ENCODE results near the gene RELL1. TPM values are rescaled to one million over a fixed set of nuclear protein-coding genes. Genes with fewer than 3 reads are reported as not detected.

The RELL1 gene
- total RNA-seq, 1 donor: 61.2 TPM

DNA sequence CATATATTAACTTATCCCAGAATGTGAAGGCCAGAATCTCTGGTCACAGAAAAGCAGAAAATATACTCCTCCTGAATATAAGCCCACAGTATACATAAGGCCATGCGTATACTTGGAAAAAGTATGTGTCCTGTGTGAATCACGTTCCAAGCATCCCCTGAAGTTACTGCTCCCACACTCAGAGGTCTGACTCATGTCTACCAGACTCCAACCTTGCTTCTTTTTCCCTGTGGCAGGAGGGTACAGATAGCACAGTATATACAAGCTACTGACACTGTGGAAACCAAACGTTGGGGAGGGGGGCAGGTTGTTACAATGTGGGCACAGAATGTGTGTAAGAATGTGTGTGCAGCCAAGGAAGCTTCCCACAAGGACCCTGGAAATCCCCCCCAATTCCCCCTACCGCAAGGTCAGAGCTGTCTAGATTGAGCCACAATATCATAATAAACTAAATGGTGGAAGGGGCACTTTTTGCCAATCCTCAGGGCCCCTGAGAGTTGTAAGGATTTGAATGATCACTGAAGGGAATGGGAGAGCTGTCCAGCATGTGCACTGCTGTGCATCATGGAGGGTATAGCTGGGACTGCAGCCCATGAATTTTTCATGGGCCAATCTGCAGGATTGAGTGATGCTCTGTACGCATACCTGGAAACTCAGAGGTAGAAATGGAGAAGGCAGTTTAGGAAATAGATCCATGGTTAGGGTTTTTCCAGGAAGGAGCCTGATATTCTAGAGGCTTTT lies 7.4 kb upstream of the RELL1 start:
- peak overlapping the region; percentile 72 for H3K27ac ChIP-seq (ENCODE audit: low read depth, low read length)
- peak; percentile 95 for DNase-seq (ENCODE audit: insufficient read length, low spot score, missing footprints)

GRCh38 chr4:37693030-37693429 lies 6.9 kb upstream of the RELL1 start:
- Histone ChIP-seq H3K4me2 (ENCODE audit: insufficient read depth, low read length) (no peak overlapping the region), H3K79me2 (ENCODE audit: insufficient read depth, low read length) (no peaks in the 10 kb centered on the region), H2AFZ (ENCODE audit: low read length) (no peak overlapping the region), H3K27me3 (ENCODE audit: insufficient read depth, low read length) (no peaks in the 10 kb centered on the region), H3K27ac (ENCODE audit: low read depth, low read length) (peak overlapping the region; percentile 55), H4K20me1 (ENCODE audit: insufficient read depth, low read length) (no peaks in the 10 kb centered on the region), H3K4me3 (ENCODE audit: insufficient read depth, low read length) (no peak overlapping the region), H3K36me3 (ENCODE audit: insufficient read depth, low read length) (no peaks in the 10 kb centered on the region), H3K4me1 (ENCODE audit: insufficient read depth, low read length) (peaks cover 17% of the 10 kb centered on the region), H3K9me3 (ENCODE audit: low read depth, low read length) (no peaks in the 10 kb centered on the region)
- no peak for TF ChIP-seq CTCF (IDR thresholded peaks at IDR 0.05; ENCODE audit: extremely low read depth, low read depth, low read length)
- DNase-seq (ENCODE audit: insufficient read length, low spot score, missing footprints): no peak

More for the DNA sequence above, 7.4 kb upstream of the RELL1 start:
- TF ChIP-seq CTCF (IDR thresholded peaks at IDR 0.05; ENCODE audit: extremely low read depth, low read depth, low read length): no peak
- peak overlapping the region; percentile 40 for H3K4me2 ChIP-seq (ENCODE audit: insufficient read depth, low read length)
- no peaks in the 10 kb centered on the region for H3K27me3 ChIP-seq (ENCODE audit: insufficient read depth, low read length)
- no peaks in the 10 kb centered on the region for H4K20me1 ChIP-seq (ENCODE audit: insufficient read depth, low read length)
- H3K79me2 ChIP-seq (ENCODE audit: insufficient read depth, low read length): no peaks in the 10 kb centered on the region
- no peaks in the 10 kb centered on the region for H3K36me3 ChIP-seq (ENCODE audit: insufficient read depth, low read length)
- peaks cover 17% of the 10 kb centered on the region for H3K4me1 ChIP-seq (ENCODE audit: insufficient read depth, low read length)
- no peaks in the 10 kb centered on the region for H3K9me3 ChIP-seq (ENCODE audit: low read depth, low read length)
- H2AFZ ChIP-seq (ENCODE audit: low read length): no peak overlapping the region
- no peak overlapping the region for H3K4me3 ChIP-seq (ENCODE audit: insufficient read depth, low read length)

DNA sequence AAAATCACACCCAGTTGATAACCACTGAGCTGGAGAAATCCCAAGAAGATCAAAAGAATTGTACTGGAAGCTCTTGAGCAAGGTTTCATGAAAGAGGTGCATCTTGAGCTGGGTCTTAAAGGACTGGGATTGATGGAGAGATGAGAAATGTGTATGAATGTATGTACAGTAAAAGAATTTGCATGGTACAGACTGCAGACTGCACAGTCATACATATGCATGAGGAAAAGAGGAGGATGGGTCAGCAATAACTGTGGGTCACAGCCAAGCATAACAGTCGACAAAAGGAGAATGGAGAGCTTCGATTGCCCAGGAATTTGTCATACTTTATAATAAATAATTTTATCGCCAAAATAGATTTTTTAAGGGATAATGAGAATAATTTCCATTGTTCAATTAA lies 4.8 kb upstream of the RELL1 start:
- Histone ChIP-seq H3K36me3 (ENCODE audit: insufficient read depth, low read length) (no peaks in the 10 kb centered on the region), H3K4me1 (ENCODE audit: insufficient read depth, low read length) (peaks cover 22% of the 10 kb centered on the region), H3K27ac (ENCODE audit: low read depth, low read length) (no peak overlapping the region), H3K27me3 (ENCODE audit: insufficient read depth, low read length) (no peaks in the 10 kb centered on the region), H2AFZ (ENCODE audit: low read length) (no peak overlapping the region), H3K4me2 (ENCODE audit: insufficient read depth, low read length) (no peak overlapping the region), H3K9me3 (ENCODE audit: low read depth, low read length) (no peaks in the 10 kb centered on the region), H4K20me1 (ENCODE audit: insufficient read depth, low read length) (no peaks in the 10 kb centered on the region), H3K4me3 (ENCODE audit: insufficient read depth, low read length) (no peak overlapping the region), H3K79me2 (ENCODE audit: insufficient read depth, low read length) (no peaks in the 10 kb centered on the region)
- DNase-seq (ENCODE audit: insufficient read length, low spot score, missing footprints): no peak
- no peak for TF ChIP-seq CTCF (IDR thresholded peaks at IDR 0.05; ENCODE audit: extremely low read depth, low read depth, low read length)

DNA sequence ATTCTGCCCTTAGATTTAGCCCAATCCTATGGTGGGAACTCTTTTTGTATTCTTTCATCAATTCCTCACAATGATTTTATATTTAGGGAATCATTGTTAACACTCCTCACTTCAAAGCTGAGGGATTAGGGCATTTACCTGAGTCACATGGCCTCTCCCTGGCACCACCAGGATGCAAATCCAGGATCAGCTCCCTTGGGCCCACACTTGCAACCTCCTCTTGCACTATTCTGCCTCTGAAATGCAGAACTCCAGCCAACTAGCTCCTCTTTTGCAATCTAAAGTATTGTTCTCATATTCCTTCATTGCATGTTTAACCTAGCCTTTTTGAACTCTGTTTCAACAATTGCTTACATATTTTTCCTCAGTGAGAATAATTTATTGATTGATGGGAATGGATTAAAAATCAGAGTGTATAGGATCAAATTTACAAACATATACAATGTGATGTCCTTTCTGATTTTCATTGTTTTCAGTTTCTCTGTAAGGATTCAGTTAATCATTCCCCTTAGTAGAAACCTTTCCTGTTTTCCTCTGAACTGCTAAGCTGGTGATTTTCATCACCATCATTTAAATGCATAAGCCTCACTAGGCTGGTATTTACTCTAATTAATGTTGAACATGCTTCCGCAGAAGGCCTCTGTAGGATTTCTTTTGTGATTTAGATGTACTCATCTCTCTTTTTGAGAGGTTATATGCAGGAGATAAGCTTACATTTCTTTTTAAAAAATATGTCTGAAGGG lies 3.3 kb upstream of the RELL1 start:
- DNase-seq (ENCODE audit: insufficient read length, low spot score, missing footprints): no peak
- Histone ChIP-seq H3K9me3 (ENCODE audit: low read depth, low read length) (no peaks in the 10 kb centered on the region), H3K79me2 (ENCODE audit: insufficient read depth, low read length) (peaks cover under 1% of the 10 kb centered on the region), H3K27ac (ENCODE audit: low read depth, low read length) (no peak overlapping the region), H4K20me1 (ENCODE audit: insufficient read depth, low read length) (no peaks in the 10 kb centered on the region), H2AFZ (ENCODE audit: low read length) (no peak overlapping the region), H3K27me3 (ENCODE audit: insufficient read depth, low read length) (no peaks in the 10 kb centered on the region), H3K4me2 (ENCODE audit: insufficient read depth, low read length) (no peak overlapping the region), H3K4me3 (ENCODE audit: insufficient read depth, low read length) (no peak overlapping the region), H3K36me3 (ENCODE audit: insufficient read depth, low read length) (no peaks in the 10 kb centered on the region), H3K4me1 (ENCODE audit: insufficient read depth, low read length) (peaks cover 30% of the 10 kb centered on the region)
- no peak for TF ChIP-seq CTCF (IDR thresholded peaks at IDR 0.05; ENCODE audit: extremely low read depth, low read depth, low read length)
